Kidney (tissue), 22 donors: ENCODE data around the gene GSPT2. TPM values are rescaled to one million over a fixed set of nuclear protein-coding genes. Genes with fewer than 3 reads are reported as not detected.
A peak's percentile ranks its signal among the peaks of the same experiment; 100 is the strongest.
"Not testable (repeated sequence)": the region's sequence is repeated elsewhere in the genome, so short reads cannot be mapped to it uniquely, and the experiment has no call there.

Experiments used
- DNase-seq, 5 donors: peaks; one replicate each; pipeline ENCODE4 v3.0.0-alpha.2; 2013 to 2020
- FAIRE-seq: peaks from 2 replicates; lab custom pipeline; 2012; peaks lifted over from hg19 to GRCh38; lab: Jason Lieb, UNC
- H3K27ac ChIP-seq, 2 donors: one replicate each; pipeline ENCODE4 v1.7.0; 2013; ENCODE audit warnings: low read depth in 2 of 2, low read length in 2 of 2, inconsistent platforms in 1 of 2
- H3K27me3 ChIP-seq: one replicate; pipeline ENCODE4 v1.7.1; 2013; ENCODE audit warnings: low read length, inconsistent platforms; ENCODE audit not compliant: control insufficient read depth, insufficient read depth
- H3K36me3 ChIP-seq, 3 donors: one replicate each; pipeline versions ENCODE4 v1.7.0 to v1.7.1; 2013; ENCODE audit warnings: low read length in 3 of 3, control low read depth in 1 of 3, inconsistent platforms in 1 of 3; ENCODE audit not compliant: insufficient read depth in 3 of 3, control insufficient read depth in 2 of 3
- H3K4me1 ChIP-seq, 3 donors: one replicate each; pipeline versions ENCODE4 v1.7.0 to v1.7.1; 2013; ENCODE audit warnings: low read length in 3 of 3, inconsistent platforms in 1 of 3, low read depth in 1 of 3; ENCODE audit not compliant: control insufficient read depth in 2 of 3, insufficient read depth in 2 of 3
- H3K4me3 ChIP-seq, 3 donors: one replicate each; pipeline versions ENCODE4 v1.7.0 to v1.8.1; 2013; ENCODE audit warnings: low read length in 3 of 3, control low read depth in 1 of 3, inconsistent platforms in 1 of 3
- H3K9ac ChIP-seq, 3 donors: one replicate each; pipeline versions ENCODE4 v1.7.0 to v1.7.1; 2013; ENCODE audit warnings: low read length in 3 of 3, control low read depth in 1 of 3, inconsistent platforms in 1 of 3
- H3K9me3 ChIP-seq, 3 donors: one replicate each; pipeline versions ENCODE4 v1.7.0 to v1.7.1; 2013; ENCODE audit warnings: low read length in 3 of 3, control low read depth in 1 of 3, inconsistent platforms in 1 of 3; ENCODE audit not compliant: control insufficient read depth in 2 of 3, insufficient read depth in 1 of 3
- CTCF ChIP-seq: IDR thresholded peaks from 3 replicates; pipeline ENCODE4 v1.5.1; 2012; ENCODE audit warnings: mild to moderate bottlenecking, moderate library complexity, borderline replicate concordance; ENCODE audit not compliant: insufficient read depth; ENCODE audit errors: extremely low read depth
- intact Hi-C: fragments of 100-400 bp; cut with DNase I; formaldehyde crosslinking; loops from one replicate; pipeline ENCODE4 v1.11.1; 2022
- long read RNA-seq, 10 donors: library from polyadenylated mRNA in 1 of 10; unstranded in 1 of 10; transcript quantifications; one replicate each; pipeline ENCODE4 v2.0.0 and lab custom pipeline, GENCODE V29; 2021 to 2026
- polyA plus RNA-seq: library from polyadenylated mRNA; stranded (reverse); fragments of 350-450 nt; fragmentation: Illumina TruSeq; extraction: RNeasy Lipid Tissue Mini Kit (QIAGEN cat#74804); gene quantifications from one replicate; pipeline ENCODE4 v1.2.3, GENCODE V29; 2014; ENCODE audit warnings: low read depth, low replicate concordance; ENCODE audit not compliant: insufficient read depth
- total RNA-seq: library from RNA; stranded (reverse); fragmentation: NEBNext Ultra II Directional; extraction: Animal tissue kit (Norgen Biotek cat#: 25700); gene quantifications from one replicate; pipeline ENCODE4 v1.2.1, GENCODE V29; 2021
- donor health status: control.
- donor health status: control.
- donor health status: control.
- donor health status: control.
- donor health status: control.
- donor health status: DM: yes; HTN: yes; CAD: no.
- donor health status: Normal renal cell carcinoma (clear cell type).

The GSPT2 gene
- 10.3 TPM for total RNA-seq
- 8.8 TPM for polyA plus RNA-seq
- long read RNA-seq, donor 1, transcript GSPT2-201 (1 exons, 2,802 nt), result major isoform, 26 of 26 reads
- long read RNA-seq, donor 1, partial matches to known transcripts, result 0 of 26 reads
- long read RNA-seq, donor 1, other reads (novel, unspliced or antisense), result 0 of 26 reads
- long read RNA-seq, donor 2, transcript GSPT2-201 (1 exons, 2,802 nt), result major isoform, 24 of 24 reads
- long read RNA-seq, donor 2, partial matches to known transcripts, result 0 of 24 reads
- long read RNA-seq, donor 2, other reads (novel, unspliced or antisense), result 0 of 24 reads
- long read RNA-seq, donor 3, transcript GSPT2-201 (1 exons, 2,802 nt), result major isoform, 23 of 23 reads
- long read RNA-seq, donor 3, partial matches to known transcripts, result 0 of 23 reads
- long read RNA-seq, donor 3, other reads (novel, unspliced or antisense), result 0 of 23 reads
- long read RNA-seq, donor 4, transcript GSPT2-201 (1 exons, 2,802 nt), result major isoform, 31 of 31 reads
- long read RNA-seq, donor 4, partial matches to known transcripts, result 0 of 31 reads
- long read RNA-seq, donor 4, other reads (novel, unspliced or antisense), result 0 of 31 reads
- long read RNA-seq, donor 5, partial matches to known transcripts, result 0 of 2 reads
- long read RNA-seq, donor 5, other reads (novel, unspliced or antisense), result 0 of 2 reads
- long read RNA-seq, donor 6, transcript GSPT2-201 (1 exons, 2,802 nt), result major isoform, 42 of 42 reads
- long read RNA-seq, donor 6, partial matches to known transcripts, result 0 of 42 reads
- long read RNA-seq, donor 6, other reads (novel, unspliced or antisense), result 0 of 42 reads
- long read RNA-seq, donor 7, partial matches to known transcripts, result 0 of 4 reads
- long read RNA-seq, donor 7, other reads (novel, unspliced or antisense), result 0 of 4 reads
- long read RNA-seq, donor 8, transcript GSPT2-201 (1 exons, 2,802 nt), result major isoform, 25 of 25 reads
- long read RNA-seq, donor 8, partial matches to known transcripts, result 0 of 25 reads
- long read RNA-seq, donor 8, other reads (novel, unspliced or antisense), result 0 of 25 reads
- long read RNA-seq, donor 9, transcript GSPT2-201 (1 exons, 2,802 nt), result major isoform, 10 of 10 reads
- long read RNA-seq, donor 9, partial matches to known transcripts, result 0 of 10 reads
- long read RNA-seq, donor 9, other reads (novel, unspliced or antisense), result 0 of 10 reads
- long read RNA-seq, donor 10, transcript GSPT2-201 (1 exons, 2,802 nt), result major isoform, 25 of 25 reads
- long read RNA-seq, donor 10, partial matches to known transcripts, result 0 of 25 reads
- long read RNA-seq, donor 10, other reads (novel, unspliced or antisense), result 0 of 25 reads

- Histone ChIP-seq H3K9me3 (peaks cover 0 to 12% (median 0%) of the 10 kb centered on the region in 3 donors), H3K27me3 (peaks cover 3% of the 10 kb centered on the region), H3K4me1 (no peaks in the 10 kb centered on the region), H3K27ac (no peak within 1 kb of the TSS), H3K9ac (peak within 1 kb of the TSS; percentile 24 to 58 (median 50)), H3K36me3 (peaks cover 0 to 2% (median 0%) of the 10 kb centered on the region in 3 donors), H3K4me3 (peak within 1 kb of the TSS; percentile 73 to 75 (median 74))
- peak; percentile 76 to 88 (median 80) for DNase-seq
- no peak for TF ChIP-seq CTCF
- intact Hi-C loops, result no loop called here
- no peak for FAIRE-seq
These were observed at the start of gene GSPT2 for GRCh38 chrX:51743179-51743957. Gene GSPT2 (plus strand): TSS chrX:51743442. CDS start chrX:51743627, 185 bp downstream.

- Histone ChIP-seq H3K27ac (no peak overlapping the region), H3K9me3 (no peaks in the 10 kb centered on the region), H3K36me3 (no peaks in the 10 kb centered on the region), H3K27me3 (no peaks in the 10 kb centered on the region), H3K4me1 (no peaks in the 10 kb centered on the region), H3K9ac (no peak overlapping the region), H3K4me3 (no peak overlapping the region)
- peak in 2 of 5 donors; percentile 1 to 4 for DNase-seq
- intact Hi-C loops, result no loop called here
- TF ChIP-seq CTCF, result no peak
- FAIRE-seq, result no peak
These were observed 49.0 kb upstream of the GSPT2 start for GRCh38 chrX:51694254-51694653.

- no peak overlapping the region for H3K27ac ChIP-seq
- H3K4me1 ChIP-seq, result no peaks in the 10 kb centered on the region
- no peaks in the 10 kb centered on the region for H3K27me3 ChIP-seq
- H3K36me3 ChIP-seq, result no peaks in the 10 kb centered on the region
- intact Hi-C loops, result no loop called here
- no peak overlapping the region for H3K9ac ChIP-seq
- DNase-seq (peak in 2 of 5 donors; percentile 6 to 8), FAIRE-seq (no peak)
- H3K9me3 ChIP-seq, result no peaks in the 10 kb centered on the region
- TF ChIP-seq CTCF, result no peak
- no peak overlapping the region for H3K4me3 ChIP-seq
These were observed 45.8 kb upstream of the GSPT2 start for GRCh38 chrX:51697397-51697796.

- FAIRE-seq, intact Hi-C loops, H3K4me3 ChIP-seq, H3K27ac ChIP-seq, H3K9me3 ChIP-seq, H3K4me1 ChIP-seq, H3K36me3 ChIP-seq, H3K27me3 ChIP-seq, DNase-seq, H3K9ac ChIP-seq: not testable (repeated sequence)
These were observed 32.7 kb upstream of the GSPT2 start, which contains the start of gene CENPVL1 for GRCh38 chrX:51710277-51711164. Gene CENPVL1 (plus strand): TSS chrX:51710512. CDS start chrX:51710512, 0 bp downstream.
